ENCODE measurements around the gene EXOC4.

GRCh38 chr7:133339772-133340171, 86.9 kb downstream of the EXOC4 start:
- TF ChIP-seq CTCF (conservative IDR thresholded peaks at IDR 0.05 in 1 of 2, IDR thresholded peaks at IDR 0.05 in 1 of 2; ENCODE audit: low read depth in 1 of 2, low read length in 2 of 2) (no peak), EZH2 (IDR thresholded peaks at IDR 0.05; ENCODE audit: low read length, missing control alignments) (no peak)

Data from fibroblast of lung (primary cell).